ENCODE results near the gene MVB12B. TPM values are rescaled to one million over a fixed set of nuclear protein-coding genes. Genes with fewer than 3 reads are reported as not detected.
A peak's percentile ranks its signal among the peaks of the same experiment; 100 is the strongest.

MVB12B gene
- total and polyA plus RNA-seq, 2 donors (not counting 1 experiment from before 2014, with no cell fraction given), result 2.5 to 2.6 TPM

DNA sequence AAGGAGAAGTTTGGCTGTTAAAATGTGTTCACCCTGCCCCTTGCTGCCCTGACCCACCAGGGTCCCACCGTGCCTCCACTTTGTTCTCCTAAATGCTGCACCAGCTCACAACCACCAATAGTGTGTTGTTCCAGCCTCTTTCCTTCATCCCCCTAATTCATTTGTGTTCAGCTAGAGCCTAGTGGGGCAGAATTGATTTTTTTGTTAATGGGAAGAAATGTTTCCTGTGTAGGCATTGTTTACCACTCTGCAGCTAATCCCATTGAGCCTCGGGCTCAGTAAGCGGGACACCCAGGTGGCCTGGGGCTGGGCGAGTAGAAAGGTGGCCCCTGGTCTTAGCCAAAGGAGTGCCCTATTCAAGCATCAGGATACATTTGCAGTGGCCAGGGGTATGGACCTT is 127.6 kb downstream of the MVB12B start:
- Histone ChIP-seq H3K79me2 (ENCODE audit: control insufficient read depth, insufficient read depth, low read length) (no peaks in the 10 kb centered on the region), H3K4me2 (ENCODE audit: extremely low read depth, insufficient read depth, low read length) (no peak overlapping the region), H2AFZ (ENCODE audit: low read length) (no peak overlapping the region), H3K9me3 (ENCODE audit: control insufficient read depth, insufficient read depth, low read depth, low read length) (no peaks in the 10 kb centered on the region), H3K27me3 (ENCODE audit: control insufficient read depth, insufficient read depth, low read length) (no peaks in the 10 kb centered on the region), H3K4me3 (replicated peaks in 1 of 4; ENCODE audit: control extremely low read depth in 1 of 4, insufficient read depth in 1 of 4, low read depth in 3 of 4, low read length in 4 of 4) (no peak overlapping the region), H3K9ac (ENCODE audit: insufficient read depth, low read length) (no peak overlapping the region), H3K36me3 (ENCODE audit: control insufficient read depth, insufficient read depth, low read length) (no peaks in the 10 kb centered on the region), H3K27ac (ENCODE audit: insufficient read depth, low read length) (no peak overlapping the region), H4K20me1 (ENCODE audit: control insufficient read depth, extremely low read depth, insufficient read depth, low read length) (no peaks in the 10 kb centered on the region), H3K4me1 (ENCODE audit: control insufficient read depth, extremely low read depth, insufficient read depth, low read length) (no peaks in the 10 kb centered on the region)
- TF ChIP-seq EZH2 (IDR thresholded peaks at IDR 0.05; ENCODE audit: low read length, missing control alignments), result no peak
- TF ChIP-seq, protein P1, sequence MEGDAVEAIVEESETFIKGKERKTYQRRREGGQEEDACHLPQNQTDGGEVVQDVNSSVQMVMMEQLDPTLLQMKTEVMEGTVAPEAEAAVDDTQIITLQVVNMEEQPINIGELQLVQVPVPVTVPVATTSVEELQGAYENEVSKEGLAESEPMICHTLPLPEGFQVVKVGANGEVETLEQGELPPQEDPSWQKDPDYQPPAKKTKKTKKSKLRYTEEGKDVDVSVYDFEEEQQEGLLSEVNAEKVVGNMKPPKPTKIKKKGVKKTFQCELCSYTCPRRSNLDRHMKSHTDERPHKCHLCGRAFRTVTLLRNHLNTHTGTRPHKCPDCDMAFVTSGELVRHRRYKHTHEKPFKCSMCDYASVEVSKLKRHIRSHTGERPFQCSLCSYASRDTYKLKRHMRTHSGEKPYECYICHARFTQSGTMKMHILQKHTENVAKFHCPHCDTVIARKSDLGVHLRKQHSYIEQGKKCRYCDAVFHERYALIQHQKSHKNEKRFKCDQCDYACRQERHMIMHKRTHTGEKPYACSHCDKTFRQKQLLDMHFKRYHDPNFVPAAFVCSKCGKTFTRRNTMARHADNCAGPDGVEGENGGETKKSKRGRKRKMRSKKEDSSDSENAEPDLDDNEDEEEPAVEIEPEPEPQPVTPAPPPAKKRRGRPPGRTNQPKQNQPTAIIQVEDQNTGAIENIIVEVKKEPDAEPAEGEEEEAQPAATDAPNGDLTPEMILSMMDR (conservative IDR thresholded peaks at IDR 0.05 in 1 of 2, IDR thresholded peaks at IDR 0.05 in 1 of 2; ENCODE audit: low read depth in 1 of 2, low read length in 2 of 2), result no peak
- DNase-seq (ENCODE audit: low read depth in 2 of 2), result no peak

DNA sequence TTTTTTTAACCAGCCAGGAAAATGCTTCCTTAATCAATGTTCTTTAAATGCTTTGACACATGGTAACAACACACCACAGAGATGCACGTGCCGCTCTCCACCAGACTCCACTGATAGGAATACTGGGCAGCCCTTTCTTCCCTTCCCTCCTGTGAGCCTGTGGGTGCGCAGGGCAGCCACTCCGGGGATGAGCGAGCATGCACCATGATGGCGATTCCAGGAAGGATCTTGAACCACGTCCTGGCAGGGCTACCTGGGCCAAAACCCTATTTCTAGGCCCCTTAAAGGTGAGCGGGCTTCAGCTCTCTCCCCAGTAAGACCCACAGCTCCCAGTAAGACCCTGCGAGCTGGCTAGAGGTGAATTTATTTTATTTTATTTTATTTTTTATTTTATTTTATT is 128.2 kb downstream of the MVB12B start:
- no peak overlapping the region for H3K4me2 ChIP-seq (ENCODE audit: extremely low read depth, insufficient read depth, low read length)
- no peaks in the 10 kb centered on the region for H3K9me3 ChIP-seq (ENCODE audit: control insufficient read depth, insufficient read depth, low read depth, low read length)
- no peaks in the 10 kb centered on the region for H4K20me1 ChIP-seq (ENCODE audit: control insufficient read depth, extremely low read depth, insufficient read depth, low read length)

DNA sequence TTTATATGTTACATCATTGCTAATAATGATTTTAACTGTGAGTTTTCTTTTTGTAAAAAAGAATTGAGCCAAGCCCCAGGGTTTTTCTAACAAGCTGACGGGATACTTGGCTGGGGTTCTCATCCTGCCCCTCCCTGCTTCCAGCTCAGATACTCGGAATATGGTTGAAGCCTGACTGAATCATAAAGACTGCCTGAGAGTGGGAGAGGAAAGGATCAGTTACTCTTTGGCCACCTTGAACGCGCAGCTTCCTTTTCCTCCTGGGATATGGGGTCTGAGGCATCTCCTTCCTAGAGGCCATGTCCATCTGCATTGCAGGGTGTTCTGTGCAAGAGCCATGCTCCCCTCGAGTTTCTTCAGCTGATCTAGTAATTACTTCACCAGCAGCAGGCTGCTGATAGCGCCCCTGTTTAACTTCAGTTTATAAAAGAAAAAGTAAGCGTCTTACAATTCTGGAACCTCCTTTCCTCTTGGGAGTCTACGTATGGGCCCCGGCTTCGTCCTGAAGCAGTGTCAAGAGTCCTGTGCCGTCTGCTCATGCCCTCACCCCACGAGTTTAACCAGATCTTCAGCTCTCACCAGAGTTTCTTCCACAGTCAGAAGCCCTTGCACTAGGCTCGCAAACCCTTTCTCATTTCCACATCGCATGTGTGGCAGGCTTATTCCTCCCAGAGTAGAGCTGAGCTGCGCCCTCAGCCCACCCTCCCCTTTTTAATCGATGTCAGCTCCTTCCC is 130.0 kb downstream of the MVB12B start:
- Histone ChIP-seq H4K20me1 (ENCODE audit: control insufficient read depth, extremely low read depth, insufficient read depth, low read length) (no peaks in the 10 kb centered on the region), H3K79me2 (ENCODE audit: control insufficient read depth, insufficient read depth, low read length) (no peaks in the 10 kb centered on the region), H3K9ac (ENCODE audit: insufficient read depth, low read length) (no peak overlapping the region), H3K4me3 (replicated peaks in 1 of 4; ENCODE audit: control extremely low read depth in 1 of 4, insufficient read depth in 1 of 4, low read depth in 3 of 4, low read length in 4 of 4) (no peak overlapping the region), H3K36me3 (ENCODE audit: control insufficient read depth, insufficient read depth, low read length) (no peaks in the 10 kb centered on the region), H3K4me2 (ENCODE audit: extremely low read depth, insufficient read depth, low read length) (no peak overlapping the region), H3K9me3 (ENCODE audit: control insufficient read depth, insufficient read depth, low read depth, low read length) (no peaks in the 10 kb centered on the region), H3K4me1 (ENCODE audit: control insufficient read depth, extremely low read depth, insufficient read depth, low read length) (no peaks in the 10 kb centered on the region), H2AFZ (ENCODE audit: low read length) (no peak overlapping the region), H3K27ac (ENCODE audit: insufficient read depth, low read length) (no peak overlapping the region), H3K27me3 (ENCODE audit: control insufficient read depth, insufficient read depth, low read length) (no peaks in the 10 kb centered on the region)
- DNase-seq (ENCODE audit: low read depth in 2 of 2), result peak in 1 of 2 donors; percentile 53
- TF ChIP-seq, protein P1 (conservative IDR thresholded peaks at IDR 0.05 in 1 of 2, IDR thresholded peaks at IDR 0.05 in 1 of 2; ENCODE audit: low read depth in 1 of 2, low read length in 2 of 2), result no peak
- no peak for TF ChIP-seq EZH2 (IDR thresholded peaks at IDR 0.05; ENCODE audit: low read length, missing control alignments)

More for the DNA sequence above, 128.2 kb downstream of the MVB12B start:
- no peak overlapping the region for H3K4me3 ChIP-seq (replicated peaks in 1 of 4; ENCODE audit: control extremely low read depth in 1 of 4, insufficient read depth in 1 of 4, low read depth in 3 of 4, low read length in 4 of 4)
- H2AFZ ChIP-seq (ENCODE audit: low read length), result no peak overlapping the region
- H3K27ac ChIP-seq (ENCODE audit: insufficient read depth, low read length), result no peak overlapping the region
- H3K4me1 ChIP-seq (ENCODE audit: control insufficient read depth, extremely low read depth, insufficient read depth, low read length), result no peaks in the 10 kb centered on the region
- no peaks in the 10 kb centered on the region for H3K36me3 ChIP-seq (ENCODE audit: control insufficient read depth, insufficient read depth, low read length)
- no peak for DNase-seq (ENCODE audit: low read depth in 2 of 2)
- no peak for TF ChIP-seq EZH2 (IDR thresholded peaks at IDR 0.05; ENCODE audit: low read length, missing control alignments)
- TF ChIP-seq, protein P1 (conservative IDR thresholded peaks at IDR 0.05 in 1 of 2, IDR thresholded peaks at IDR 0.05 in 1 of 2; ENCODE audit: low read depth in 1 of 2, low read length in 2 of 2), result no peak
- no peak overlapping the region for H3K9ac ChIP-seq (ENCODE audit: insufficient read depth, low read length)
- no peaks in the 10 kb centered on the region for H3K79me2 ChIP-seq (ENCODE audit: control insufficient read depth, insufficient read depth, low read length)
- no peaks in the 10 kb centered on the region for H3K27me3 ChIP-seq (ENCODE audit: control insufficient read depth, insufficient read depth, low read length)

Data from fibroblast of lung (primary cell).